GM23338 (cell line): Measurements from ENCODE around the gene CLDN6.

Experiments used
- POLR2AphosphoS5 ChIP-seq: IDR thresholded peaks from 2 replicates; pipeline ENCODE4 v1.6.1; 2016; ENCODE audit warnings: antibody characterized with exemption, low read depth
- TF ChIP-seq, protein P1 (sequence below), 2 experiments: fragments of 200-600 bp in 1 of 2; sonication (generic) in 1 of 2; conservative IDR thresholded peaks; 2 replicates each; pipeline versions ENCODE4 v1.5.1 to v1.6.1; 2016 to 2017; ENCODE audit warnings: antibody characterized with exemption in 2 of 2, low read depth in 2 of 2, mild to moderate bottlenecking in 2 of 2, moderate library complexity in 1 of 2

DNA sequence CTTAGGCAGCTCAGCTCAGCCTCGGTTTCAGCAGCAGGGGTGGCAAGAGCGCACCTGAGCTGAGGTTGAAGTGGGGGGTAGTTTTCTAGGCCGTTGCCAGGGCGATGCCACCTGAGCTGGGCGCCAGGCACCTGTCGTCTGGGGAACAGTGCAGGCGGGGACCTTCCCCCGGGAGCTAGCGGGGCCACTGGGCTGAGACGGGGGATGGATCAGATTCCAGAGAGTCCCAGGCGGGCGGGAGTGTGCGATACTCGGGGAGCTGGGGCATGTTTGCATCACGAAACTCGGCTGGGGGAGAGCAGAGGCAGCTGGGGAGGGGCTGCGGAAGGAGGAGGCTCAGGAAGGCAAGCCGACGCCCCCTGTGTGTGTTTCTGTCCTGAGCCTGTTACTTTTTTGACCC, 5.7 kb downstream of the CLDN6 start:
- TF ChIP-seq, protein P1, sequence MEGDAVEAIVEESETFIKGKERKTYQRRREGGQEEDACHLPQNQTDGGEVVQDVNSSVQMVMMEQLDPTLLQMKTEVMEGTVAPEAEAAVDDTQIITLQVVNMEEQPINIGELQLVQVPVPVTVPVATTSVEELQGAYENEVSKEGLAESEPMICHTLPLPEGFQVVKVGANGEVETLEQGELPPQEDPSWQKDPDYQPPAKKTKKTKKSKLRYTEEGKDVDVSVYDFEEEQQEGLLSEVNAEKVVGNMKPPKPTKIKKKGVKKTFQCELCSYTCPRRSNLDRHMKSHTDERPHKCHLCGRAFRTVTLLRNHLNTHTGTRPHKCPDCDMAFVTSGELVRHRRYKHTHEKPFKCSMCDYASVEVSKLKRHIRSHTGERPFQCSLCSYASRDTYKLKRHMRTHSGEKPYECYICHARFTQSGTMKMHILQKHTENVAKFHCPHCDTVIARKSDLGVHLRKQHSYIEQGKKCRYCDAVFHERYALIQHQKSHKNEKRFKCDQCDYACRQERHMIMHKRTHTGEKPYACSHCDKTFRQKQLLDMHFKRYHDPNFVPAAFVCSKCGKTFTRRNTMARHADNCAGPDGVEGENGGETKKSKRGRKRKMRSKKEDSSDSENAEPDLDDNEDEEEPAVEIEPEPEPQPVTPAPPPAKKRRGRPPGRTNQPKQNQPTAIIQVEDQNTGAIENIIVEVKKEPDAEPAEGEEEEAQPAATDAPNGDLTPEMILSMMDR (conservative IDR thresholded peaks at IDR 0.05; ENCODE audit: low read depth in 2 of 2): no peak
- no peak for TF ChIP-seq POLR2AphosphoS5
